IPS DF 4.7 (cell line): ENCODE measurements around the gene HS3ST2.

ENCODE experiments used
- DNase-seq: peaks from one replicate; pipeline ENCODE4 v3.0.0-alpha.2; 2013; ENCODE audit warnings: low spot score; ENCODE audit errors: extremely low read depth

The HS3ST2 gene

GRCh38 chr16:22813948-22814710 is at the start of gene HS3ST2:
Gene HS3ST2, plus strand, starts transcription at chr16:22814162. Its CDS starts 449 bp downstream, at chr16:22814611.
- no peak for DNase-seq

GRCh38 chr16:22764662-22765327 is 49.2 kb upstream of the HS3ST2 start:
- no peak for DNase-seq

- DNase-seq, result no peak
Measured at GRCh38 chr16:22765479-22765878, 48.5 kb upstream of the HS3ST2 start.

GRCh38 chr16:22770866-22771265 is 43.1 kb upstream of the HS3ST2 start:
- no peak for DNase-seq

GRCh38 chr16:22771551-22771950 is 42.4 kb upstream of the HS3ST2 start:
- no peak for DNase-seq

GRCh38 chr16:22775220-22775922 is 38.6 kb upstream of the HS3ST2 start:
- DNase-seq, result no peak

GRCh38 chr16:22781480-22781879 is 32.5 kb upstream of the HS3ST2 start:
- DNase-seq, result no peak

GRCh38 chr16:22782314-22782713 is 31.6 kb upstream of the HS3ST2 start:
- no peak for DNase-seq

GRCh38 chr16:22784690-22785214 is 29.2 kb upstream of the HS3ST2 start:
- no peak for DNase-seq

GRCh38 chr16:22785552-22785951 is 28.4 kb upstream of the HS3ST2 start:
- no peak for DNase-seq

- no peak for DNase-seq
Measured at GRCh38 chr16:22786284-22786683, 27.7 kb upstream of the HS3ST2 start.

GRCh38 chr16:22786691-22787090 is 27.3 kb upstream of the HS3ST2 start:
- no peak for DNase-seq

GRCh38 chr16:22787466-22788192 is 26.3 kb upstream of the HS3ST2 start:
- DNase-seq, result no peak

- DNase-seq, result no peak
Measured at GRCh38 chr16:22788193-22788530, 25.8 kb upstream of the HS3ST2 start.

GRCh38 chr16:22789281-22789945 is 24.5 kb upstream of the HS3ST2 start:
- no peak for DNase-seq

GRCh38 chr16:22797551-22797950 is 16.4 kb upstream of the HS3ST2 start:
- DNase-seq, result no peak

GRCh38 chr16:22799113-22799512 is 14.8 kb upstream of the HS3ST2 start:
- DNase-seq, result no peak

GRCh38 chr16:22804893-22805292 is 9.1 kb upstream of the HS3ST2 start:
- DNase-seq, result no peak

- no peak for DNase-seq
Measured at GRCh38 chr16:22805326-22805725, 8.6 kb upstream of the HS3ST2 start.

- DNase-seq, result no peak
Measured at GRCh38 chr16:22806811-22807210, 7.2 kb upstream of the HS3ST2 start.

- DNase-seq, result no peak
Measured at GRCh38 chr16:22810226-22810625, 3.7 kb upstream of the HS3ST2 start.
